ENCODE data around the gene OSBPL10. TPM values are rescaled to one million over a fixed set of nuclear protein-coding genes. Genes with fewer than 3 reads are reported as not detected.
A peak's percentile ranks its signal among the peaks of the same experiment; 100 is the strongest.

OSBPL10 gene
- total and polyA plus RNA-seq, 2 donors (not counting 1 experiment from before 2014, with no cell fraction given): 7.1 to 7.5 TPM

GRCh38 chr3:31808143-31808720, 172.8 kb downstream of the OSBPL10 start:
- Histone ChIP-seq H4K20me1 (ENCODE audit: control insufficient read depth, extremely low read depth, insufficient read depth, low read length) (no peaks in the 10 kb centered on the region), H3K4me2 (ENCODE audit: extremely low read depth, insufficient read depth, low read length) (no peak overlapping the region), H3K27ac (ENCODE audit: insufficient read depth, low read length) (no peak overlapping the region), H3K27me3 (ENCODE audit: control insufficient read depth, insufficient read depth, low read length) (no peaks in the 10 kb centered on the region), H3K9me3 (ENCODE audit: control insufficient read depth, insufficient read depth, low read depth, low read length) (no peaks in the 10 kb centered on the region), H3K36me3 (ENCODE audit: control insufficient read depth, insufficient read depth, low read length) (no peaks in the 10 kb centered on the region), H3K4me3 (replicated peaks in 1 of 4; ENCODE audit: control extremely low read depth in 1 of 4, insufficient read depth in 1 of 4, low read depth in 3 of 4, low read length in 4 of 4) (no peak overlapping the region), H3K79me2 (ENCODE audit: control insufficient read depth, insufficient read depth, low read length) (no peaks in the 10 kb centered on the region), H2AFZ (ENCODE audit: low read length) (no peak overlapping the region), H3K4me1 (ENCODE audit: control insufficient read depth, extremely low read depth, insufficient read depth, low read length) (no peaks in the 10 kb centered on the region), H3K9ac (ENCODE audit: insufficient read depth, low read length) (no peak overlapping the region)
- DNase-seq (ENCODE audit: low read depth in 2 of 2): no peak
- TF ChIP-seq EZH2 (IDR thresholded peaks at IDR 0.05; ENCODE audit: low read length, missing control alignments) (no peak), CTCF (conservative IDR thresholded peaks at IDR 0.05 in 1 of 2, IDR thresholded peaks at IDR 0.05 in 1 of 2; ENCODE audit: low read depth in 1 of 2, low read length in 2 of 2) (no peak)

GRCh38 chr3:31804251-31805051, 176.6 kb downstream of the OSBPL10 start:
- Histone ChIP-seq H4K20me1 (ENCODE audit: control insufficient read depth, extremely low read depth, insufficient read depth, low read length) (no peaks in the 10 kb centered on the region), H3K9me3 (ENCODE audit: control insufficient read depth, insufficient read depth, low read depth, low read length) (no peaks in the 10 kb centered on the region), H3K79me2 (ENCODE audit: control insufficient read depth, insufficient read depth, low read length) (no peaks in the 10 kb centered on the region), H3K27ac (ENCODE audit: insufficient read depth, low read length) (no peak overlapping the region), H3K4me1 (ENCODE audit: control insufficient read depth, extremely low read depth, insufficient read depth, low read length) (no peaks in the 10 kb centered on the region), H3K36me3 (ENCODE audit: control insufficient read depth, insufficient read depth, low read length) (no peaks in the 10 kb centered on the region), H3K4me2 (ENCODE audit: extremely low read depth, insufficient read depth, low read length) (no peak overlapping the region), H3K9ac (ENCODE audit: insufficient read depth, low read length) (no peak overlapping the region), H3K4me3 (replicated peaks in 1 of 4; ENCODE audit: control extremely low read depth in 1 of 4, insufficient read depth in 1 of 4, low read depth in 3 of 4, low read length in 4 of 4) (no peak overlapping the region), H2AFZ (ENCODE audit: low read length) (no peak overlapping the region), H3K27me3 (ENCODE audit: control insufficient read depth, insufficient read depth, low read length) (no peaks in the 10 kb centered on the region)
- peak in 1 of 2 donors; percentile 41 for DNase-seq (ENCODE audit: low read depth in 2 of 2)
- no peak for TF ChIP-seq CTCF (conservative IDR thresholded peaks at IDR 0.05 in 1 of 2, IDR thresholded peaks at IDR 0.05 in 1 of 2; ENCODE audit: low read depth in 1 of 2, low read length in 2 of 2)
- no peak for TF ChIP-seq EZH2 (IDR thresholded peaks at IDR 0.05; ENCODE audit: low read length, missing control alignments)

- H2AFZ ChIP-seq (ENCODE audit: low read length): no peak overlapping the region
- H3K27me3 ChIP-seq (ENCODE audit: control insufficient read depth, insufficient read depth, low read length): no peaks in the 10 kb centered on the region
- TF ChIP-seq CTCF (conservative IDR thresholded peaks at IDR 0.05 in 1 of 2, IDR thresholded peaks at IDR 0.05 in 1 of 2; ENCODE audit: low read depth in 1 of 2, low read length in 2 of 2) (no peak), EZH2 (IDR thresholded peaks at IDR 0.05; ENCODE audit: low read length, missing control alignments) (no peak)
- peak in 1 of 2 donors; percentile 12 for DNase-seq (ENCODE audit: low read depth in 2 of 2)
- no peaks in the 10 kb centered on the region for H3K9me3 ChIP-seq (ENCODE audit: control insufficient read depth, insufficient read depth, low read depth, low read length)
- no peaks in the 10 kb centered on the region for H3K79me2 ChIP-seq (ENCODE audit: control insufficient read depth, insufficient read depth, low read length)
- no peak overlapping the region for H3K4me3 ChIP-seq (replicated peaks in 1 of 4; ENCODE audit: control extremely low read depth in 1 of 4, insufficient read depth in 1 of 4, low read depth in 3 of 4, low read length in 4 of 4)
- no peaks in the 10 kb centered on the region for H4K20me1 ChIP-seq (ENCODE audit: control insufficient read depth, extremely low read depth, insufficient read depth, low read length)
- H3K4me1 ChIP-seq (ENCODE audit: control insufficient read depth, extremely low read depth, insufficient read depth, low read length): no peaks in the 10 kb centered on the region
- H3K36me3 ChIP-seq (ENCODE audit: control insufficient read depth, insufficient read depth, low read length): no peaks in the 10 kb centered on the region
- no peak overlapping the region for H3K4me2 ChIP-seq (ENCODE audit: extremely low read depth, insufficient read depth, low read length)
- no peak overlapping the region for H3K27ac ChIP-seq (ENCODE audit: insufficient read depth, low read length)
- H3K9ac ChIP-seq (ENCODE audit: insufficient read depth, low read length): no peak overlapping the region
Observed at GRCh38 chr3:31802981-31803740, 177.9 kb downstream of the OSBPL10 start.

Data from fibroblast of lung (primary cell).